ENCODE results near the gene HSPBP1.
"Not testable (repeated sequence)": the region's sequence is repeated elsewhere in the genome, so short reads cannot be mapped to it uniquely, and the experiment has no call there.

Gene HSPBP1, protein sequence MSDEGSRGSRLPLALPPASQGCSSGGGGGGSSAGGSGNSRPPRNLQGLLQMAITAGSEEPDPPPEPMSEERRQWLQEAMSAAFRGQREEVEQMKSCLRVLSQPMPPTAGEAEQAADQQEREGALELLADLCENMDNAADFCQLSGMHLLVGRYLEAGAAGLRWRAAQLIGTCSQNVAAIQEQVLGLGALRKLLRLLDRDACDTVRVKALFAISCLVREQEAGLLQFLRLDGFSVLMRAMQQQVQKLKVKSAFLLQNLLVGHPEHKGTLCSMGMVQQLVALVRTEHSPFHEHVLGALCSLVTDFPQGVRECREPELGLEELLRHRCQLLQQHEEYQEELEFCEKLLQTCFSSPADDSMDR

DNA sequence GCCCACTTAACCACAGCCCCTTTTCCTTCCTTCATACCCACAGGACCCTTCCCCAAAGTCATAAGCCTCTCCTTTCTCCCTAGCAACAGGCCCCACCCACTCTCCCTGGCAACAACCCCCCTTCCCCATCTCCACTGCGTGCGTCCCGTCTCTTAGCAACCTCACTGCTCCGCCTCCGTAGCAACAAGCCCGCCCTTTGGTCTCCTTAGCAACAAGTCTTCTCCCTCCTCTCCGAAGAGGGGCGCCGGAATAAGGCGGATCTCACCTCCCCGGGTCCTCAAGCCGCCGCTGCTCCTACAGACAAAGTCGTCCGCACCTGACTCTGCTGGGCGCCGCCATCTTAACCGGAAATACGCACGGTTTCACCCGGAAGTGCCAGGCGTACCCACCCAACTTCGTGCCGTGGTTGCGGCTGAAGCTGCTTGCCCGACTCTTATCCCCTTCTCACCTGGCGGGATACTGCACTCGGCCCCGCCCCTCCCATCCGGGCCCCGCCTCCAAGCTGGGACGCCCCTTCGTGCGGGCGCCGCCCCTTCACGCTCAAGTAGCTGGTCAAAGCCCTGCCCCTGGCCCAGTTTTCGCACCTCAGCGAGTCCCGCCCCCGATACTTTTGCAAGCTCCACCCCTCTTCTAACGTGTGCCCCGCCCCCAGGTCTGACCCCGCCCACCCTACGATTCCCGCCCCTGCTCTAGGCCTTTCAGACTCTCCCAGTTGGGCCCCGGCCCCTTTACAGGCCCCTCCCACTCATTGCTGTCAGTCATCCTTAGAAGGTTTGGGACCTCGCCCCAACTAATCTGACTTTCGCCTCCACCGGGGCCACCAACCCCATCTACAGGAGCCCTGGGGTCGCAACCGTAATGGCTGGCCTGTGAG lies at the start of gene HSPBP1:
Gene HSPBP1, minus strand, starts transcription at position 341 of the 874 bp plus-strand sequence. CDS start 502 bp downstream, outside the sequence.
- TF ChIP-seq, protein P1, sequence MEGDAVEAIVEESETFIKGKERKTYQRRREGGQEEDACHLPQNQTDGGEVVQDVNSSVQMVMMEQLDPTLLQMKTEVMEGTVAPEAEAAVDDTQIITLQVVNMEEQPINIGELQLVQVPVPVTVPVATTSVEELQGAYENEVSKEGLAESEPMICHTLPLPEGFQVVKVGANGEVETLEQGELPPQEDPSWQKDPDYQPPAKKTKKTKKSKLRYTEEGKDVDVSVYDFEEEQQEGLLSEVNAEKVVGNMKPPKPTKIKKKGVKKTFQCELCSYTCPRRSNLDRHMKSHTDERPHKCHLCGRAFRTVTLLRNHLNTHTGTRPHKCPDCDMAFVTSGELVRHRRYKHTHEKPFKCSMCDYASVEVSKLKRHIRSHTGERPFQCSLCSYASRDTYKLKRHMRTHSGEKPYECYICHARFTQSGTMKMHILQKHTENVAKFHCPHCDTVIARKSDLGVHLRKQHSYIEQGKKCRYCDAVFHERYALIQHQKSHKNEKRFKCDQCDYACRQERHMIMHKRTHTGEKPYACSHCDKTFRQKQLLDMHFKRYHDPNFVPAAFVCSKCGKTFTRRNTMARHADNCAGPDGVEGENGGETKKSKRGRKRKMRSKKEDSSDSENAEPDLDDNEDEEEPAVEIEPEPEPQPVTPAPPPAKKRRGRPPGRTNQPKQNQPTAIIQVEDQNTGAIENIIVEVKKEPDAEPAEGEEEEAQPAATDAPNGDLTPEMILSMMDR (IDR thresholded peaks at IDR 0.05; ENCODE audit: low read depth, low read length, missing control alignments) = no peak
- Histone ChIP-seq H3K4me3 (ENCODE audit: low read depth, low read length) (peak within 1 kb of the TSS; percentile 89), H3K27ac (peak within 1 kb of the TSS; percentile 67), H3K27me3 (replicated peaks) (no peaks in the 10 kb centered on the region), H3K36me3 (replicated peaks) (peaks cover 5% of the 10 kb centered on the region)
- peak; percentile 90 for DNase-seq
- in situ Hi-C loops (cut with HindIII; ENCODE audit: low pct_ligation_motif_present, low sequenced_read_pairs) = no loop called here

DNA sequence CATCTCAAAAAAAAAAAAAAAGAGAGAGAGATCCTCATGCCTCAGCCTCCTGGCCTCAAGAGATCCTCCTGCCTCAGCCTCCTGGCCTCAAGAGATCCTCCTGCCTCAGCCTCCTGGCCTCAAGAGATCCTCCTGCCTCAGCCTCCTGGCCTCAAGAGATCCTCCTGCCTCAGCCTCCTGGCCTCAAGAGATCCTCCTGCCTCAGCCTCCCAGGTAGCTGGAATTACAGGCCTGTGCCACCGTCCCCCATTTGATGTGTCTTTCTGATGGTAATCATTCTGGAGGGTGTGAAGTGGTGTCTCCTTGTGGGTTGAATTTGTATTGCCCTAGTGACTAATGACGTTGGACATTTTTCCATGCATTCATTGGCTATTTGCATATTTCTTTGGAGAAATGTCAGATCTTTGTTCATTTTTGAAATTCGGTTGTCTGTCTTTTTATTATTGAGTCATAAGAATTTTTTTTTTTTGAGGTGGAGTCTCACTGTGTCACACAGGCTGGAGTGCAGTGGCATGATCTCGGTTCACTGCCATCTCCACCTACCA lies 48.9 kb upstream of the HSPBP1 start:
- H3K27ac ChIP-seq; in situ Hi-C loops (cut with HindIII; ENCODE audit: low pct_ligation_motif_present, low sequenced_read_pairs); H3K27me3 ChIP-seq (replicated peaks); H3K4me3 ChIP-seq (ENCODE audit: low read depth, low read length); DNase-seq; H3K36me3 ChIP-seq (replicated peaks): not testable (repeated sequence)

DNA sequence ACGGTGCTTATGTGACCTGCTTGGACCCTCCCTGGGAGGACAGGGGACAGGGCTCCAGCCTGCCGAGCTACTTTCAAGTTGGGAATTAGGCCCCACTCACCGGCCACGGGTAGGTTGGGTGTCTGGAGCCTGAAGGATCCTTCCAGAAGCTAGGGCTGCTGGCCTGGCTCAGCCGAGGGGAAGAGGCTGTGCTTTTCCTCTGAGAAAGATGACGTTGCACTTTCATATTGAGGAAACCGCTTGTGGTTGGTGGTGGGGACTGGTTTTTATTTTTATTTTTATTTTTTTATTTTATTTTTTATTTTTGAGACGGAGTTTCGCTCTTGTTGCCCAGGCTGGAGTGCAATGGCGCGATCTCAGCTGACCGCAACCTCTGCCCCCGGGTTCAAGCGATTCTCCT lies 45.3 kb upstream of the HSPBP1 start, which contains the start of gene TMEM150B:
Gene TMEM150B, minus strand, starts transcription at position 170 of the 400 bp plus-strand sequence. CDS start 4,305 bp downstream, outside the sequence.
- Histone ChIP-seq H3K27ac (no peak within 1 kb of the TSS), H3K27me3 (replicated peaks) (no peaks in the 10 kb centered on the region), H3K4me3 (ENCODE audit: low read depth, low read length) (no peak within 1 kb of the TSS), H3K36me3 (replicated peaks) (no peaks in the 10 kb centered on the region)
- in situ Hi-C loops (cut with HindIII; ENCODE audit: low pct_ligation_motif_present, low sequenced_read_pairs) = no loop called here
- DNase-seq = no peak
- TF ChIP-seq, protein P1 (IDR thresholded peaks at IDR 0.05; ENCODE audit: low read depth, low read length, missing control alignments) = no peak

DNA sequence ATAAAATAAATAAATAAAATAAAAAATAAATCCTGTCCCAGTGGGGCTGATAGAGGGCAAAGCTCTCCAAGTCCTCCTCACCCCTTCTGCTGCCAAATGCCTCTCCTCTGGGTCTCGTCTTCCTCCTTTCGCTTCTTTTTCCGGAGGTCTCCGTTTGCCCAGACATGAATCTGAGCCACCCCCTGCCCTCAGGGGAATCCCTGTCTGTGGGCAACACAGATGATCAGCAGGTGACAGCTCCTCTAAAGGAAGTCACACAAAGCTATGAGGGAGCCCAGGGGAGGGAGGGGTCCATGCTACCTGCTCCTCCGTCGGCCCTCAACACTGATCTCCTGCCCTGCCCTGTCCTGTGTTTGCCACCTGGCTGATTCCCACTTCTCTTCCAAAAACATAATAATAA lies 44.8 kb upstream of the HSPBP1 start:
- TF ChIP-seq, protein P1 (IDR thresholded peaks at IDR 0.05; ENCODE audit: low read depth, low read length, missing control alignments) = no peak
- no peak for DNase-seq
- no peaks in the 10 kb centered on the region for H3K27me3 ChIP-seq (replicated peaks)
- in situ Hi-C loops (cut with HindIII; ENCODE audit: low pct_ligation_motif_present, low sequenced_read_pairs) = no loop called here
- no peak overlapping the region for H3K27ac ChIP-seq
- H3K4me3 ChIP-seq (ENCODE audit: low read depth, low read length) = no peak overlapping the region
- no peaks in the 10 kb centered on the region for H3K36me3 ChIP-seq (replicated peaks)

DNA sequence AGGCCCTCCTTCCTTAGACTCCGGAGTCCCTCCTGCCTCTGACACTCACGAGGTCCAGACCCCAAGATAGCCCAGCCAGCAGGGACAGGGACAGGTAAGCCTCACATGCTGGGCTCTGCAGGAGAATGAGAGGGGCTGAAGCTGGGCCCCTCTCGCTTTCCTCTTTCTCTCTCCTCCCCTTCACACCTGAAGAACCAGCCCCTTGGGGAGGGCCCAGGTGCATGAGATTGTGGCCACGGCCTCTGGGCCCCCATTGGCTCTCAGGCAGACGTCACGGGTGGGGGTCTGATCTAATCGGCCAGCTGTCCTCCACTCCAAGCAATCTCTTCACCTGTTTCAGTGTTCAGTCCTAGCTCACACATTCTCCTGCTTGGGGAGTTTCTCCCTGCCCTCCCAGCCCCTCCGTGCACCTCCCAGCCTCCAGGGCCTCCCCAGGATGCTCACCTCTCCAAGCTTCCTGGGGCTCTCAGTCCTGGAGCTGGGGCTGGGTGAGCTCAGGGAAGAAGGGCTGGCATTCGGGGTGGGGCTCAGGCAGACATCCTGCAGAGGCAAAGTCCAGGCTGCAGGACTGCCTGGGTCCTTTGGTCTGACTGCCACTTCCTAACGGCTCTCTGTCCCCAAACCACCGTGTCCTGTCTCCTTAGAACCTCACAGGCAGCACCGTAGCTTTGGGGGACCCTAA lies 42.4 kb upstream of the HSPBP1 start:
- TF ChIP-seq, protein P1 (IDR thresholded peaks at IDR 0.05; ENCODE audit: low read depth, low read length, missing control alignments) = no peak
- no peak for DNase-seq
- no peak overlapping the region for H3K4me3 ChIP-seq (ENCODE audit: low read depth, low read length)
- no peak overlapping the region for H3K27ac ChIP-seq
- no peaks in the 10 kb centered on the region for H3K36me3 ChIP-seq (replicated peaks)
- H3K27me3 ChIP-seq (replicated peaks) = no peaks in the 10 kb centered on the region
- in situ Hi-C loops (cut with HindIII; ENCODE audit: low pct_ligation_motif_present, low sequenced_read_pairs) = no loop called here
